ENCODE data around the gene TNFRSF19. TPM values are rescaled to one million over a fixed set of nuclear protein-coding genes. Genes with fewer than 3 reads are reported as not detected.

TNFRSF19 gene
- total RNA-seq, 1 donor from 2014 or later: not detected

GRCh38 chr13:23609874-23610576 lies 39.8 kb downstream of the TNFRSF19 start:
- ChIA-PET CTCF (no interaction called here), POLR2A (no interaction called here)
- peaks cover 20% of the 10 kb centered on the region for H3K4me1 Mint-ChIP-seq
- H3K27ac Mint-ChIP-seq: no peak overlapping the region
- peak overlapping the region; percentile 77 for H3K4me3 Mint-ChIP-seq
- DNase-seq (no peak), ATAC-seq (ENCODE audit: low read depth) (no peak)
- TF ChIP-seq CTCF (IDR thresholded peaks at IDR 0.05): no peak
- intact Hi-C loops (cut with micrococcal nuclease): no loop called here
- H3K36me3 Mint-ChIP-seq (ENCODE audit: low read depth): no peaks in the 10 kb centered on the region
- no peaks in the 10 kb centered on the region for H3K9me3 Mint-ChIP-seq
- peaks cover 2% of the 10 kb centered on the region for H3K27me3 Mint-ChIP-seq

- no peaks in the 10 kb centered on the region for H3K36me3 Mint-ChIP-seq (ENCODE audit: low read depth)
- intact Hi-C loops (cut with micrococcal nuclease): no loop called here
- ChIA-PET POLR2A (no interaction called here), CTCF (no interaction called here)
- no peak for TF ChIP-seq CTCF (IDR thresholded peaks at IDR 0.05)
- H3K27me3 Mint-ChIP-seq: peaks cover 4% of the 10 kb centered on the region
- peaks cover 20% of the 10 kb centered on the region for H3K4me1 Mint-ChIP-seq
- no peak overlapping the region for H3K27ac Mint-ChIP-seq
- no peaks in the 10 kb centered on the region for H3K9me3 Mint-ChIP-seq
- no peak for ATAC-seq (ENCODE audit: low read depth)
- no peak for DNase-seq
- H3K4me3 Mint-ChIP-seq: no peak overlapping the region
Measured at GRCh38 chr13:23610966-23611491, 40.8 kb downstream of the TNFRSF19 start.

GRCh38 chr13:23612182-23612581 lies 42.0 kb downstream of the TNFRSF19 start:
- ATAC-seq (ENCODE audit: low read depth) (no peak), DNase-seq (no peak)
- TF ChIP-seq CTCF (IDR thresholded peaks at IDR 0.05): no peak
- Mint-ChIP-seq H3K9me3 (no peaks in the 10 kb centered on the region), H3K27me3 (peaks cover 8% of the 10 kb centered on the region), H3K4me3 (no peak overlapping the region), H3K36me3 (ENCODE audit: low read depth) (no peaks in the 10 kb centered on the region), H3K27ac (no peak overlapping the region), H3K4me1 (peaks cover 20% of the 10 kb centered on the region)
- CTCF ChIA-PET: no interaction called here
- intact Hi-C loops (cut with micrococcal nuclease): no loop called here
- POLR2A ChIA-PET: no interaction called here

- H3K36me3 Mint-ChIP-seq (ENCODE audit: low read depth): no peaks in the 10 kb centered on the region
- intact Hi-C loops (cut with micrococcal nuclease): no loop called here
- H3K27me3 Mint-ChIP-seq: peaks cover 8% of the 10 kb centered on the region
- no peak overlapping the region for H3K27ac Mint-ChIP-seq
- peaks cover 20% of the 10 kb centered on the region for H3K4me1 Mint-ChIP-seq
- no peaks in the 10 kb centered on the region for H3K9me3 Mint-ChIP-seq
- ATAC-seq (ENCODE audit: low read depth) (no peak), DNase-seq (no peak)
- POLR2A ChIA-PET: no interaction called here
- no peak overlapping the region for H3K4me3 Mint-ChIP-seq
- CTCF ChIA-PET: no interaction called here
- TF ChIP-seq CTCF (IDR thresholded peaks at IDR 0.05): no peak
Measured at GRCh38 chr13:23612731-23613130, 42.5 kb downstream of the TNFRSF19 start.

GRCh38 chr13:23613596-23613995 lies 43.4 kb downstream of the TNFRSF19 start:
- ChIA-PET CTCF (no interaction called here), POLR2A (no interaction called here)
- intact Hi-C loops (cut with micrococcal nuclease): no loop called here
- Mint-ChIP-seq H3K4me3 (no peak overlapping the region), H3K27ac (no peak overlapping the region), H3K27me3 (peaks cover 8% of the 10 kb centered on the region), H3K9me3 (no peaks in the 10 kb centered on the region), H3K36me3 (ENCODE audit: low read depth) (no peaks in the 10 kb centered on the region), H3K4me1 (peaks cover 18% of the 10 kb centered on the region)
- no peak for TF ChIP-seq CTCF (IDR thresholded peaks at IDR 0.05)
- ATAC-seq (ENCODE audit: low read depth): no peak
- no peak for DNase-seq
